Activated T-cell treated with anti-CD3 and anti-CD28 coated beads, Interleukin-2, amount 50 U/mL, for 24 hours (primary cell): ENCODE data around the gene NUDT1.
A peak's percentile ranks its signal among the peaks of the same experiment; 100 is the strongest.

Experiments used
- DNase-seq: peaks from one replicate; pipeline ENCODE4 v3.0.0-alpha.2; 2020
- H3K27ac Mint-ChIP-seq: 2 replicates; pipeline ENCODE4 v1.8.0; 2020; ENCODE audit warnings: mild to moderate bottlenecking, mixed read lengths
- H3K27me3 Mint-ChIP-seq: 2 replicates; pipeline ENCODE4 v1.8.0; 2020; ENCODE audit warnings: mixed read lengths
- H3K36me3 Mint-ChIP-seq: 2 replicates; pipeline ENCODE4 v1.8.0; 2020; ENCODE audit warnings: low read depth, mixed read lengths
- H3K4me1 Mint-ChIP-seq: 2 replicates; pipeline ENCODE4 v1.8.0; 2020; ENCODE audit warnings: low read depth, mixed read lengths
- H3K4me3 Mint-ChIP-seq: 2 replicates; pipeline ENCODE4 v1.8.0; 2020; ENCODE audit warnings: mild to moderate bottlenecking, moderate library complexity, mixed read lengths
- H3K9me3 Mint-ChIP-seq: 2 replicates; pipeline ENCODE4 v1.8.0; 2020; ENCODE audit warnings: mixed read lengths

Gene NUDT1

DNA sequence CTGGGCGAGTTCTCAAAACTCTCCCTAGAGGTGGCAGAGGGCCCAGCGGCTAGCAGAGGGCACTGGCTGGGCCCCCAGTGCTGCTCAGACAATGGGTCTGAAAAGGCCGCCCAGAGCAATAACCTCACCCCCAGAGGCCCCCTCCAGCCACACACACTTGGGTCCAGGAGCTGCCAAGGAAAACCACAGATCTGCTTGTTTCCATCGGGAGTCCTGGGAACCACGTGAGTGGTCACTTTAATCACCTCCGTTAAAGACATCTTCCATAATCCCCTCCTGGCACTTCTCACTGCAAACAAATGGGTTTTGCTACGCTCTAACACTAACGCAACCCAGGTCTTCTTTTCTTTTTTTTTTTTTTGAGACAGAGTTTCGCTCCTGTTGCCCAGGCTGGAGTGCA lies 30.0 kb downstream of the NUDT1 start:
- H3K4me3 Mint-ChIP-seq, result no peak overlapping the region
- no peaks in the 10 kb centered on the region for H3K4me1 Mint-ChIP-seq
- no peaks in the 10 kb centered on the region for H3K27me3 Mint-ChIP-seq
- no peaks in the 10 kb centered on the region for H3K9me3 Mint-ChIP-seq
- DNase-seq, result no peak
- H3K36me3 Mint-ChIP-seq, result peaks cover 36% of the 10 kb centered on the region
- H3K27ac Mint-ChIP-seq, result no peak overlapping the region

DNA sequence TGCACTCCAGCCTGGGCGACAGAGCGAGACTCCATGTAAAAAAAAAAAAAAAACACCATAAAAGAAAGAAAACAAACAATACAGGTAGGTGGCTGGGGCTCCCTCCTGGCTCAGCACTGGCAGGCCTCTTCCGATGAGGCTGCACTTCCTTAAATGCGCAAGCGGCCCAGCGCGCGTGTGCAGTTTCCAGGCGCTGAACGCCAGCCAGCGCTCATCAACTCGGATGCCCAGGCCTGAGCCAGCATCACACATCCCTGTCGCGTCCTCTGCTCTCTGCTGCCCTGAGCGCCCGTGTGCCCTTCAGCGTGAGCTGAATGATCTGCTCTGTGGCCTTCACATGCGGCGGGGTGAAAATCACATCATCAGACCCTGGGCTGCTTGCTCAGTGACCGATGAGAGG lies 31.8 kb downstream of the NUDT1 start:
- DNase-seq, result no peak
- peaks cover 44% of the 10 kb centered on the region for H3K36me3 Mint-ChIP-seq
- H3K27ac Mint-ChIP-seq, result no peak overlapping the region
- H3K4me1 Mint-ChIP-seq, result no peaks in the 10 kb centered on the region
- H3K4me3 Mint-ChIP-seq, result no peak overlapping the region
- H3K27me3 Mint-ChIP-seq, result no peaks in the 10 kb centered on the region
- no peaks in the 10 kb centered on the region for H3K9me3 Mint-ChIP-seq

DNA sequence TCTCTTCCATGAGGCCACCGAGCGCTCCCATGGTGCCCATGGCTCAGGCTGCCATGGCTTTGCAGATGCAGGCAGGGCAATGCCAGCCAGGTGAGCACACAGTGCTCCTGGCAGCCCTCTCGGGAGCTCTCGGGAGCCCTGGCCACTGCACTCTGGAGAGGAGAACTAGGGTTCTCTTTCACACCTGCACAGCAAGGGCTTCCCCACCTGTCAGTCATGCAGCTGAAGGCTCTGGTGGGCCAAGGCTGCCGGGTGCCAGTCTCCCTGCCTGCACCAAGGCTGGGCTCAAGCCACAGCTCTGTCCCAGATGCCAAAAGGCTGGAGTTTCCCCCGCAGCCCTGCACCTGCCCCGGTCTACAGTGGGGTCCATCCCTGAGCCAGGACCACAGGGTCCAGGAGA lies 32.6 kb downstream of the NUDT1 start:
- Mint-ChIP-seq H3K27ac (no peak overlapping the region), H3K4me1 (peaks cover under 1% of the 10 kb centered on the region), H3K9me3 (no peaks in the 10 kb centered on the region), H3K4me3 (no peak overlapping the region), H3K27me3 (no peaks in the 10 kb centered on the region), H3K36me3 (peaks cover 39% of the 10 kb centered on the region)
- DNase-seq, result no peak

DNA sequence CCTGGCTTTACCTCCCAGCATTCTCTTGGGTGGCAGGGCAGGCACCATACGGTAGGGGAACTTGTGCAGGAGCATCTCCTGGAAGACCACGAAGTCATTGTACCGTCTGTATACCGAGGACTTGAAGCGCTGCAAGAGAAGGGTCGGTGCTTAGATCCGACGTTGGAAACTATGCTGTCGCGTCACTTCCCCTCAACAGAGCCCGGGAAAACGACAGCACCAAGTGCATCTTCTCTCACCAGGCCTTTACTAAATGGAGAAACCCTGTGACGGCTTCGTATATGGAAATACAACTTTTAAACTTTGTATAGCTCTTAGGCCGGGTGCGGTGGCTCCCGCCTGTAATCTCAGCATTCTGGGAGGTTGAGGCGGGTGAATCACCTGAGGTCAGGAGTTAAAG lies 33.1 kb downstream of the NUDT1 start:
- no peak overlapping the region for H3K27ac Mint-ChIP-seq
- no peak overlapping the region for H3K4me3 Mint-ChIP-seq
- peaks cover 5% of the 10 kb centered on the region for H3K4me1 Mint-ChIP-seq
- DNase-seq, result no peak
- H3K36me3 Mint-ChIP-seq, result peaks cover 38% of the 10 kb centered on the region
- no peaks in the 10 kb centered on the region for H3K27me3 Mint-ChIP-seq
- no peaks in the 10 kb centered on the region for H3K9me3 Mint-ChIP-seq

DNA sequence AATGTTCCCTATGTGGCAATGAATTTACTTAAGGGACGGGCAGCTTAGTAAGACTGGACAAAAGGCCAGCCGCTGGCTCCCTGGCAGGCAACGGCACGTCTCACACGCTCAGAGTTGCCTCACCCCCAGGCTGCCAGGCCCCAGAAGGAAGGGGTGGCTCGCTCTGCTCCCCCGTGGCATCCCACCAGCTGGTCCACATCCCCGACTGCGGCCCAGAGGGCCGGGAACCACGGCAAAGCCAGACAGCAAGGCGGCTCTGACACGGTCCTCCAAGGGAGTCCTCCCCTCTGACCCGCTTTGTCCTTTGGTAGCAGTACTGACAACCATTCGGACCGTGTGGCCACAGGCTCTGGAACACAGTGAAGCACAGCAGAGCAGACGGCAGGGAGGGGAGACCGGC lies 34.1 kb downstream of the NUDT1 start:
- H3K4me3 Mint-ChIP-seq, result no peak overlapping the region
- H3K36me3 Mint-ChIP-seq, result peaks cover 37% of the 10 kb centered on the region
- H3K27me3 Mint-ChIP-seq, result no peaks in the 10 kb centered on the region
- no peak overlapping the region for H3K27ac Mint-ChIP-seq
- H3K4me1 Mint-ChIP-seq, result peaks cover 5% of the 10 kb centered on the region
- no peaks in the 10 kb centered on the region for H3K9me3 Mint-ChIP-seq
- no peak for DNase-seq

DNA sequence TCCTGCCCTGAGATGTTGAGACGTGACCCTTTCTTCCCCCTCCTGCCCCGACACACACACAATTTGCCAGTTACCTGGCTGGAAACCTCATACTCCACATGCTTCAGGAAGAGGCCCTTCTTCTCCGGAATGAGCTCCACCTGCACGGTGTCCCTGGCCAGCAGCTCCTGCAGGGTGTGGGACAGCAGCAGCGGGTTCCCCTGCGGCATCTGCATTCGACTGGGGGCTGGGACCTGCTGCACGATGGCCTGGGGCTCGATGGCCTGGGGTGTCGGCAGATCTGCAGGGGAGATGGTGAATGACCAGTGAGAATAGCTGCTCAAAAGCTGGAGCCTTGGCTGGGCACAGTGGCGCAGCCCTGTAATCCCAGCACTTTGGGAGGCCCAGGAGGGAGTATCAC lies 36.0 kb downstream of the NUDT1 start:
- H3K27ac Mint-ChIP-seq, result no peak overlapping the region
- H3K9me3 Mint-ChIP-seq, result no peaks in the 10 kb centered on the region
- no peak for DNase-seq
- H3K36me3 Mint-ChIP-seq, result peaks cover 25% of the 10 kb centered on the region
- no peak overlapping the region for H3K4me3 Mint-ChIP-seq
- peaks cover 5% of the 10 kb centered on the region for H3K4me1 Mint-ChIP-seq
- no peaks in the 10 kb centered on the region for H3K27me3 Mint-ChIP-seq

DNA sequence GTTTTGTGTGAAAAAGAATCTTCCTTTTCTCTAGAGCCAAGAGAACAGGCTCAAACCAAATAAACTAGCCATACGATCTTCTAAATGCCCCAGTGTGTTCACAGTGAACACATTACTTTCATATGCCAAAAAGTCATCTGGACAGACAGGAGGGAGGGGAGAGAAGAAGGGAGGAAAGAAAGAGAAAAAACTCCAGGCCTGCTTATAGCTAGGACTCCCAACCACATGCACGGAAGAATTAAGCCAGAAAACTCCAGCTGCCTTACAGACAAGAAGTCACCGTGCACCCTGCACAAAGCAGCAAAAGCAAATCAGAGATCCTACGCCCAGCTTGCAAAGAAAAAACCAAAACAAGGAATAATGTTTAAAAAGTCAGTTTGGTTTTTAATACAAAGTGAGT lies 37.9 kb downstream of the NUDT1 start:
- Mint-ChIP-seq H3K27me3 (no peaks in the 10 kb centered on the region), H3K27ac (peak overlapping the region; percentile 7), H3K4me1 (peaks cover 5% of the 10 kb centered on the region), H3K36me3 (peaks cover 17% of the 10 kb centered on the region), H3K4me3 (no peak overlapping the region), H3K9me3 (no peaks in the 10 kb centered on the region)
- DNase-seq, result no peak

DNA sequence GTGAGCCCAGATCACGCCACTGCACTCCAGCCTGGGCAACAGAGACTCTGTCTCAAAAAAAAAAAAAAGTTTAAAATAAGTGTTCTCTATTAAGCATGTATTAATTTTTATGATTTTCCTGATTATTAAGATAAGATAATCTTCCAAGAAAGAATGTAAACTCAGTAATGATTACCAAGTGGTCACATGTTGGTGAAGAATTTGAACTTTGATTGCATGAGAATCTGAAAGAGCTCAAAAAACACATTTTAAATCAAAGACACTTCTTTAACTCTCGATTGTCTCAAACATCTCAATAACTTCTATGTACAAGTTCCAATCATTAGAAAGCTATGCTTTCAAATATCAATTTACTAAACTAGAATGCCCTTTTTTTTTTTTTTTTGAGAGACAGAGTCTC lies 38.4 kb downstream of the NUDT1 start:
- Mint-ChIP-seq H3K36me3 (peaks cover 11% of the 10 kb centered on the region), H3K4me1 (peaks cover 5% of the 10 kb centered on the region), H3K27me3 (no peaks in the 10 kb centered on the region), H3K4me3 (no peak overlapping the region), H3K9me3 (no peaks in the 10 kb centered on the region), H3K27ac (no peak overlapping the region)
- DNase-seq, result no peak

DNA sequence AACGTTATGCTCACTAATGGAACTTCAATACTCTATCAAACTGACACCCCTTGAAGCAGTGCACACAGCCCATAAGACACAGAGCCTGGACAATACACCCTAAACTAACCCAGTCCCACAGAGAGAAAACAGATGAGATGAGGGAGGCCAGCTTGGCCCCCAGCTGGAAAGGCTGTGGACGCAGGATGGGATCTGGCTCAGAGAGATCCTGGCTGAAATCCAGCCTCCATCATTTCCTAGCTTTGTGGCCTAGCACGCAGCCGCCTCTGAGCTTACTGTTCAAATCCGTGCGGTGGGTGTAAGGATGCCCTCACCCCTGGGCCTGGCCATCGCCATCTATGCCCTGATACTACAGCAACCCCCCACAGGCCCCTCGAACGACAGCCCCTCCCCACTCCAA lies 39.5 kb downstream of the NUDT1 start:
- Mint-ChIP-seq H3K4me3 (no peak overlapping the region), H3K27ac (no peak overlapping the region), H3K4me1 (peaks cover 5% of the 10 kb centered on the region), H3K9me3 (no peaks in the 10 kb centered on the region), H3K27me3 (no peaks in the 10 kb centered on the region), H3K36me3 (peaks cover 11% of the 10 kb centered on the region)
- no peak for DNase-seq

DNA sequence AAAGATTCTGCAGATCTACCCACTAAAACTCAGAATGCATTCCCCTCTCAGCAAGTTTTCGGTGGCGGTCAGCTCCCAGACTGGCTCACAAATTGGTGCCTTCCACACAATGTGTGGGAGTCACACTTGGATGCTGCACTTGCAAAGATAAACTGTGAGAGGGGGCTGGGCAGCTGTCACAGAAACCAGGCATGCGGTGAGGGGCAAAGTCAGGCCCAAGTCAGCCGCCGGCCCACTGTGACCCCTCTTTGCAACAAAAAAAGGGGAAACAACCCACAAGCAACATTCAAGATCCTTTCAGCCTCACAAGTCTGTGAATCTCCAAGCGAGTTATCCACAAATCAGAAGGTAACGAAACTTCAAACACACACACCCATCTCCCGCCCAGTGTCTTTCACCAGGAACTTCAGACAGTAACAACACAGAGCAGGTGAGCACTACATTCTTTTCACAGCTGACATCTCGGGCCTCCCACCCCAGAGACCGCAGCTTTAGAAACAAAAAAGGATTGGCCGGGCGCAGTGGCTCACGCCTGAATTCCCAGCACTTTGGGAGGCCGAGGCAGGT lies 40.2 kb downstream of the NUDT1 start:
- H3K4me3 Mint-ChIP-seq, result no peak overlapping the region
- H3K4me1 Mint-ChIP-seq, result peaks cover 5% of the 10 kb centered on the region
- H3K27me3 Mint-ChIP-seq, result no peaks in the 10 kb centered on the region
- DNase-seq, result no peak
- no peaks in the 10 kb centered on the region for H3K9me3 Mint-ChIP-seq
- peaks cover 5% of the 10 kb centered on the region for H3K36me3 Mint-ChIP-seq
- H3K27ac Mint-ChIP-seq, result no peak overlapping the region

DNA sequence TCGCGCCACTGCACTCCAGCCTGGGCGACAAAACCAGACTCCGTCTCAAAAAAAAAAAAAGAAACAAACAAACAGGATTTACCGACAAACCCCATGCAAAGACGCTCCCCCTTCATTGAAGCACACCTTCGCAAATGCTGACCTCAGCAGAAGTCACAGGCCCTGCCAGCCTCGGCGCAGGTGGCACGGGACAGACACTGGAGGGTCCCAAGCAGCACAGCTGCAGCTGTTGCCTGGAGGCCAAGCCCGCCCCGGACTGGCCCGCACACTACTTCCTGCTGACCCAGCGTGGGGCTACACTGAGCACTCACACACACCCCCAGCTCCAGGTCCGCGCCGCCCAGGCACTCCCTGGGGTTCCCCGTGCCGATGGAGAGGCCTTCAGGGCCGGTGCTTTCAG lies 41.0 kb downstream of the NUDT1 start:
- H3K4me3 Mint-ChIP-seq, result no peak overlapping the region
- no peak overlapping the region for H3K27ac Mint-ChIP-seq
- H3K36me3 Mint-ChIP-seq, result peaks cover under 1% of the 10 kb centered on the region
- H3K4me1 Mint-ChIP-seq, result peaks cover 5% of the 10 kb centered on the region
- no peak for DNase-seq
- H3K27me3 Mint-ChIP-seq, result no peaks in the 10 kb centered on the region
- no peaks in the 10 kb centered on the region for H3K9me3 Mint-ChIP-seq

DNA sequence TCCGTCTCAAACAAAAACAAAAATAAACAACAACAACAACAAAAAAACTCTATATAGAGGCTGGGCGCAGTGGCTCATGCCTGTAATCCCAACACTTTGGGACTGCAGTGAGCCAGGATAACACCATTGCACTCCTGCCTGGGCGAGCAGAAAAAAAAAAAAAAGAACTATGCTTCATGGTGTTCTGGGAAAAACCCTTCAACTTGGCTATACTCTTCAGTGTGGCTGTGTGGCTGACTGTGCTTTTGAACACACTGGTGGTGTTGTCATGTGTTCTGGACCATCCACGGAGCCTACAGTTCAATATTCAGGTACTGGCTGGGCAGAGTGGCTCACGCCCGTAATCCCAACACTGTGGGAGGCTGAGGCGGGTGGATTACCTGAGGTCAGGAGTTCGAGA lies 45.7 kb downstream of the NUDT1 start:
- DNase-seq, result no peak
- Mint-ChIP-seq H3K9me3 (no peaks in the 10 kb centered on the region), H3K27me3 (no peaks in the 10 kb centered on the region), H3K4me3 (no peak overlapping the region), H3K27ac (no peak overlapping the region), H3K36me3 (peaks cover 2% of the 10 kb centered on the region), H3K4me1 (no peaks in the 10 kb centered on the region)

DNA sequence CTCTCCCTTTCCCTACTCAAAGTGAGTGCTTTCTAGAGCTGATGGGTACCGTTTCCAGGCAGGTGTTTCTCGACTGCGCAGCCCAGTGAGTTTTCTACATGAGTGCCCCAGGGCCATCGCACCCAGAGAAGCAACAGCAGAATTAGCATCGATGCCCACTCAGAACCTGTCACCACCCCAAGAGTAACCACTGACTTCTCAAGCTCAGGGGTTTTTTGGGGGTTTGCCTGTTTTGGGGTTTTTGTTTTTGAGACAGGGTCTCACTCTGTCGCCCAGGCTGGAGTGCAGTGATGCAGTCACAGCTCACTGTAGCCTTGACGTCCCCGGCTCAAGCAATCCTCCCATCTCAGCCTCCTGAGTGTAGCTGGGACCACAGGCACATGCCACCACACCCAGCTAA lies 46.5 kb downstream of the NUDT1 start:
- H3K4me1 Mint-ChIP-seq, result no peaks in the 10 kb centered on the region
- no peaks in the 10 kb centered on the region for H3K9me3 Mint-ChIP-seq
- no peak for DNase-seq
- no peaks in the 10 kb centered on the region for H3K27me3 Mint-ChIP-seq
- H3K36me3 Mint-ChIP-seq, result peaks cover 2% of the 10 kb centered on the region
- H3K4me3 Mint-ChIP-seq, result no peak overlapping the region
- no peak overlapping the region for H3K27ac Mint-ChIP-seq

DNA sequence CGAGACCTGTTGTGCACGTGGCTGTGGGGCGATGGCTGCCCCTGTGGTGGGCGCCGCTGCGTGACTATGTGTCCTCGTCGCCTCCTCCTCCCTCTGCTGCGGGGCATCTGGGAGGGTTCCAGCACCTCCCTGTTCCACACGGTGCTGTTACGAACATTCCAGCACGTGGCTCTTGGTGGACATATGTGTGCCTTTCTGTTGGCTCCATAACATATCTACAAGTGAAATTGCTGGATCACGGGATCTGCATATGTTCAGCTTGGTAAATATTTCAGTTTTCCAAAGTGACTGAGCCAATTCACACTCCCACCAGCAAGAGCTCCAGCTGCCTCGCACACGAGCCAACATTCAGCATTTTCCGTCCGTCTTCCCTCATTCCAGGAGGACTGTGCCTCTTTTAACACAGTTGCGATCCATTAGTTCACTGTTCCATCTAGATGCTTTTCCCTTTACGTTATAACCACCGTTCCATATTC lies 47.1 kb downstream of the NUDT1 start:
- H3K4me1 Mint-ChIP-seq, result no peaks in the 10 kb centered on the region
- H3K36me3 Mint-ChIP-seq, result peaks cover 2% of the 10 kb centered on the region
- no peak for DNase-seq
- no peaks in the 10 kb centered on the region for H3K27me3 Mint-ChIP-seq
- no peak overlapping the region for H3K27ac Mint-ChIP-seq
- no peak overlapping the region for H3K4me3 Mint-ChIP-seq
- no peaks in the 10 kb centered on the region for H3K9me3 Mint-ChIP-seq

DNA sequence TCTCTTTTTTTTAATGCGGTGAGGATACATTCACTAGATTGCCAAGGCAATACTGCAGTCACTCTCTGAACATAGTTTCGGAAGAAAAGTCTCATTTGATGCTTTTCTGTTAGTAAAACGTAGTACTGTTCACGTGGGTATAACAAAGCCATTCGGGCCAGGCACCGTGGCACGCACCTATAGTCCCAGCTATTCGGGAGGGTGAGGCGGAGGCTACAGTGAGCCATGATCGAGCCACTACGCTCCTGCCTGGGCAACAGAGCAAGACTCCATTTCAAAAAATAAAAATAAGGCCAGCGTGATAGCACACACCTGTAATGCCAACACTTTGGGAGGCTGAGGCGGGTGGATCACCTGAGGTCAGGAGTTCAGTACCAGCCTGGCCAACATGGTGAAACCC lies 47.6 kb downstream of the NUDT1 start:
- Mint-ChIP-seq H3K9me3 (no peaks in the 10 kb centered on the region), H3K27me3 (no peaks in the 10 kb centered on the region), H3K4me1 (no peaks in the 10 kb centered on the region), H3K27ac (no peak overlapping the region), H3K36me3 (peaks cover 2% of the 10 kb centered on the region), H3K4me3 (no peak overlapping the region)
- no peak for DNase-seq

DNA sequence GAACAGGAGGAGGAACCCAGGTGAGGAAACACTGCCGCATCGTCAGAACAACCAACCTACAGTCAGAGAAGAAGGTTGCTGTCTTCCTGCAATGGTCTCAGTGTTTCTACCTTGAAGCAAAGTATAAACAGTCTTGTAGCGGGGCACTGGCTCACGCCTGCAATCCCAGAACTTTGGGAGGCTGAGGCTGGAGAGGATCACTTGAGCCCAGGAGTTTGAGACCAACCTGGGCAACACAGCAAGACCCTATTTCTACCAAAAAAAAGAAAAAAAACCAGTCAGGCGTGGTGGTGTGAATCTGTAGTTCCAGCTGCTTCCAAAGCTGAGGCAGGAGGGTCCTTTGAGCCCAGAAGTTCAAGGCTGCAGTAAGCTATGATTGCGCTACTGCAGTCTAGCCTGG lies 48.9 kb downstream of the NUDT1 start:
- no peak for DNase-seq
- H3K27me3 Mint-ChIP-seq, result no peaks in the 10 kb centered on the region
- no peaks in the 10 kb centered on the region for H3K9me3 Mint-ChIP-seq
- H3K27ac Mint-ChIP-seq, result no peak overlapping the region
- H3K36me3 Mint-ChIP-seq, result peaks cover 2% of the 10 kb centered on the region
- no peak overlapping the region for H3K4me3 Mint-ChIP-seq
- H3K4me1 Mint-ChIP-seq, result no peaks in the 10 kb centered on the region
